IMR-90 (cell line): ENCODE results near the gene PRMT2. TPM values are rescaled to one million over a fixed set of nuclear protein-coding genes. Genes with fewer than 3 reads are reported as not detected.
"Not testable (repeated sequence)": the region's sequence is repeated elsewhere in the genome, so short reads cannot be mapped to it uniquely, and the experiment has no call there.

Experiments used
- ATAC-seq: fragments of 200-7000 bp; cut with Tn5 transposase; 2 replicates; pipeline ENCODE4 v1.9.1; 2020; ENCODE audit warnings: low read depth, mild to moderate bottlenecking, moderate library complexity
- BruUV-seq: library from RNA; stranded (reverse); fragments of 400-500 nt; replicated peaks from 2 replicates; lab custom pipeline; 2021; lab: Mats Ljungman, UMichigan
- CTCF ChIA-PET: fragments of 300-600 bp; formaldehyde crosslinking; extraction: SDS; loops from one replicate; lab custom pipeline; 2021; ENCODE audit warnings: antibody characterized with exemption; lab: Yijun Ruan, JAX
- POLR2A ChIA-PET: fragments of 300-600 bp; sonication (Branson Sonifier 250); formaldehyde crosslinking; loops from one replicate; lab custom pipeline; 2022; ENCODE audit warnings: antibody characterized with exemption; ENCODE audit not compliant: unreplicated experiment; lab: Charles Lee
- DNase-seq: peaks from one replicate; pipeline ENCODE4 v3.0.0; 2013
- H2AFZ ChIP-seq: replicated peaks from 2 replicates; pipeline ENCODE3; 2013; ENCODE audit warnings: low read length, mild to moderate bottlenecking; ENCODE audit not compliant: poor library complexity
- H2AK5ac ChIP-seq: 2 replicates; pipeline ENCODE4 v1.6.1; 2013; ENCODE audit warnings: low read depth, low read length, inconsistent platforms
- H2AK9ac ChIP-seq: replicated peaks from 2 replicates; pipeline ENCODE3; 2013; ENCODE audit warnings: mild to moderate bottlenecking, low read depth, low read length, moderate library complexity; ENCODE audit not compliant: poor library complexity
- H2BK120ac ChIP-seq: 2 replicates; pipeline ENCODE4 v1.6.1; 2013; ENCODE audit warnings: low read depth, low read length, inconsistent platforms
- H2BK15ac ChIP-seq: 3 replicates; pipeline ENCODE4 v1.6.1; 2013; ENCODE audit warnings: low read depth, low read length, inconsistent platforms
- H2BK20ac ChIP-seq: 2 replicates; pipeline ENCODE4 v1.6.1; 2013; ENCODE audit warnings: low read depth, mild to moderate bottlenecking, inconsistent platforms, low read length, moderate library complexity
- H2BK5ac ChIP-seq: 2 replicates; pipeline ENCODE4 v1.6.1; 2013; ENCODE audit warnings: mild to moderate bottlenecking, low read depth, low read length, inconsistent platforms; ENCODE audit not compliant: poor library complexity, severe bottlenecking
- H3K14ac ChIP-seq: replicated peaks from 2 replicates; pipeline ENCODE4 v1.6.1; 2013; ENCODE audit warnings: low read depth, low read length, inconsistent platforms
- H3K18ac ChIP-seq: 2 replicates; pipeline ENCODE4 v1.6.1; 2013; ENCODE audit warnings: low read depth, low read length, control low read depth
- H3K23ac ChIP-seq: 2 replicates; pipeline ENCODE4 v1.6.1; 2013; ENCODE audit warnings: low read depth, low read length, inconsistent platforms
- H3K27ac ChIP-seq: 2 replicates; pipeline ENCODE4 v1.5.1; 2013; ENCODE audit warnings: mild to moderate bottlenecking, control low read depth, low read length; ENCODE audit not compliant: insufficient read depth
- H3K27me3 ChIP-seq: 2 replicates; pipeline ENCODE4 v1.6.1; 2013; ENCODE audit warnings: low read length; ENCODE audit not compliant: control insufficient read depth, insufficient read depth
- H3K36me3 ChIP-seq: 2 replicates; pipeline ENCODE4 v1.6.1; 2013; ENCODE audit warnings: low read length, mixed read lengths; ENCODE audit not compliant: control insufficient read depth, insufficient read depth
- H3K4ac ChIP-seq: 2 replicates; pipeline ENCODE4 v1.6.1; 2013; ENCODE audit warnings: low read depth, low read length, inconsistent platforms
- H3K4me1 ChIP-seq: 2 replicates; pipeline ENCODE4 v1.6.1; 2013; ENCODE audit warnings: low read length, mixed read lengths; ENCODE audit not compliant: control insufficient read depth, insufficient read depth
- H3K4me2 ChIP-seq: 2 replicates; pipeline ENCODE4 v1.6.1; 2013; ENCODE audit warnings: low read depth, mild to moderate bottlenecking, control low read depth, low read length, moderate library complexity
- H3K4me3 ChIP-seq: 2 replicates; pipeline ENCODE4 v1.5.1; 2013; ENCODE audit warnings: low read depth, mild to moderate bottlenecking, control low read depth, low read length, moderate library complexity; ENCODE audit not compliant: insufficient read depth
- H3K56ac ChIP-seq: 2 replicates; pipeline ENCODE4 v1.6.1; 2013; ENCODE audit warnings: low read length, inconsistent platforms; ENCODE audit not compliant: insufficient read depth; ENCODE audit errors: extremely low read depth
- H3K79me1 ChIP-seq, 2 experiments: 2 replicates each; pipeline ENCODE4 v1.6.1; 2013; ENCODE audit warnings: low read length in 2 of 2, inconsistent platforms in 1 of 2, low read depth in 1 of 2
- H3K9ac ChIP-seq: 2 replicates; pipeline ENCODE4 v1.6.1; 2013; ENCODE audit warnings: low read depth, low read length, control low read depth
- H3K9me1 ChIP-seq: 2 replicates; pipeline ENCODE4 v1.6.1; 2013; ENCODE audit warnings: low read length, inconsistent platforms; ENCODE audit not compliant: insufficient read depth
- H3K9me3 ChIP-seq: 2 replicates; pipeline ENCODE4 v1.6.1; 2013; ENCODE audit warnings: low read length; ENCODE audit not compliant: control insufficient read depth, insufficient read depth
- H4K20me1 ChIP-seq: 2 replicates; pipeline ENCODE4 v1.6.1; 2013; ENCODE audit warnings: low read length, inconsistent platforms; ENCODE audit not compliant: insufficient read depth
- H4K5ac ChIP-seq: 2 replicates; pipeline ENCODE4 v1.6.1; 2013; ENCODE audit warnings: mild to moderate bottlenecking, low read depth, low read length, control low read depth
- H4K8ac ChIP-seq, 2 experiments: 2 replicates each; pipeline ENCODE4 v1.6.1; 2013; ENCODE audit warnings: low read depth in 2 of 2, low read length in 2 of 2, control low read depth in 1 of 2, inconsistent platforms in 1 of 2
- H4K91ac ChIP-seq: 2 replicates; pipeline ENCODE4 v1.6.1; 2013; ENCODE audit warnings: low read depth, low read length, inconsistent platforms; ENCODE audit not compliant: insufficient read depth
- WGBS, 2 experiments: methylation state at CpG; one replicate each; pipeline versions ENCODE4 v1.1.5 to v1.1.7; 2013; ENCODE audit warnings: missing lambda C conversion rate in 2 of 2; ENCODE audit not compliant: insufficient read length in 1 of 2; ENCODE audit errors: extremely low coverage in 2 of 2; 5-methylcytosine and 5-hydroxymethylcytosine counted together
- dilution Hi-C: fragments of 300-500 bp; cut with HindIII; formaldehyde crosslinking; loops from one replicate; pipeline ENCODE4 v1.14.3; 2018; ENCODE audit warnings: low sequenced_read_pairs; ENCODE audit not compliant: unreplicated experiment
- in situ Hi-C: fragments of 300-500 bp; cut with MboI; formaldehyde crosslinking; loops from 3 replicates; pipeline ENCODE4 v1.14.3; 2019; ENCODE audit warnings: low sequenced_read_pairs, inconsistent platforms, mixed read lengths
- intact Hi-C: fragments of 100-400 bp; cut with micrococcal nuclease; formaldehyde crosslinking; loops from 2 replicates; pipeline ENCODE4 v1.10.0; 2022
- polyA plus RNA-seq, 3 experiments: library from polyadenylated mRNA; depleted of rRNA; stranded (reverse); fragments of >200 nt; gene quantifications; 2 replicates each; pipeline ENCODE4 v1.2.3, GENCODE V29; 2012; ENCODE audit warnings: low replicate concordance in 1 of 3
- total RNA-seq: library from RNA; depleted of rRNA; stranded (reverse); fragments of >200 nt; gene quantifications from 2 replicates; pipeline ENCODE4 v1.2.3, GENCODE V29; 2012

Gene PRMT2
- total and polyA plus RNA-seq, 2 of the 4 experiments (the other 2 are of a cell fraction), result 126 to 159 TPM

GRCh38 chr21:46630915-46631314 lies 4.6 kb upstream of the PRMT2 start:
- in situ Hi-C loops, dilution Hi-C loops, intact Hi-C loops: not testable (repeated sequence)

More at GRCh38 chr21:46630915-46631314, 4.6 kb upstream of the PRMT2 start:
- H3K4me2 ChIP-seq, POLR2A ChIA-PET, H4K91ac ChIP-seq, H3K23ac ChIP-seq, H4K8ac ChIP-seq, H3K27me3 ChIP-seq, H3K9me1 ChIP-seq, ATAC-seq, H2AK9ac ChIP-seq, H2BK5ac ChIP-seq, H4K5ac ChIP-seq, DNase-seq, BruUV-seq, H3K18ac ChIP-seq, H3K14ac ChIP-seq, H2BK20ac ChIP-seq, H3K9me3 ChIP-seq, H3K79me1 ChIP-seq, H3K56ac ChIP-seq, H3K9ac ChIP-seq, H3K27ac ChIP-seq, H3K4me1 ChIP-seq, CTCF ChIA-PET, H2AK5ac ChIP-seq, H3K4ac ChIP-seq, H4K20me1 ChIP-seq, H3K36me3 ChIP-seq, H2AFZ ChIP-seq, H3K4me3 ChIP-seq, H2BK120ac ChIP-seq, H2BK15ac ChIP-seq: not testable (repeated sequence)
- no CpG with 5 or more reads among the region's 2 CpGs for WGBS, 2 experiments
